Iris pigment epithelial cell (primary cell): Measurements from ENCODE around the gene PGM1.

Source experiments
- DNase-seq: peaks from one replicate; pipeline ENCODE4 v3.0.0-alpha.2; 2011; ENCODE audit warnings: low read depth

Gene PGM1

GRCh38 chr1:63633281-63633680, 40.1 kb downstream of the PGM1 start:
- DNase-seq = no peak

DNA sequence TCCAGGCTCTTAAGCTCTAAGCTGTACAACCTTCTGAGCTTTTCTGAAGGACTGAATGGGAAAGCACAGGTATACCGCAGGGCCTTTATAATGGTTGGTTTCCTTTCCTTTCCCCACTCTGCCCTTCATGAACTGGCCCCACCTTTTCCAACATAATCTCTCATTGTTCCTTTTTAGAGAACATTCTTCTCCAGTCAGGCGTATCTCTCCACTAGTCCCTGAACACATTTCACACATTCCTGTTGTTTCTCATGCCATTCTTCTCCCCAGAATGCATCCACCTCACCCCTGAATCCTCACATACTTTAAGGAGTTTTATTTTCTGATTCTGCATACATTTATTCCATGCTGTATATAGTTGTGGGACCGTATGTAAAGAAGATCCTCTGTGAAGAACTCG, 41.3 kb downstream of the PGM1 start:
- peak; percentile 33 for DNase-seq

- DNase-seq = peak; percentile 45
Measured at GRCh38 chr1:63635681-63636080, 42.5 kb downstream of the PGM1 start.

DNA sequence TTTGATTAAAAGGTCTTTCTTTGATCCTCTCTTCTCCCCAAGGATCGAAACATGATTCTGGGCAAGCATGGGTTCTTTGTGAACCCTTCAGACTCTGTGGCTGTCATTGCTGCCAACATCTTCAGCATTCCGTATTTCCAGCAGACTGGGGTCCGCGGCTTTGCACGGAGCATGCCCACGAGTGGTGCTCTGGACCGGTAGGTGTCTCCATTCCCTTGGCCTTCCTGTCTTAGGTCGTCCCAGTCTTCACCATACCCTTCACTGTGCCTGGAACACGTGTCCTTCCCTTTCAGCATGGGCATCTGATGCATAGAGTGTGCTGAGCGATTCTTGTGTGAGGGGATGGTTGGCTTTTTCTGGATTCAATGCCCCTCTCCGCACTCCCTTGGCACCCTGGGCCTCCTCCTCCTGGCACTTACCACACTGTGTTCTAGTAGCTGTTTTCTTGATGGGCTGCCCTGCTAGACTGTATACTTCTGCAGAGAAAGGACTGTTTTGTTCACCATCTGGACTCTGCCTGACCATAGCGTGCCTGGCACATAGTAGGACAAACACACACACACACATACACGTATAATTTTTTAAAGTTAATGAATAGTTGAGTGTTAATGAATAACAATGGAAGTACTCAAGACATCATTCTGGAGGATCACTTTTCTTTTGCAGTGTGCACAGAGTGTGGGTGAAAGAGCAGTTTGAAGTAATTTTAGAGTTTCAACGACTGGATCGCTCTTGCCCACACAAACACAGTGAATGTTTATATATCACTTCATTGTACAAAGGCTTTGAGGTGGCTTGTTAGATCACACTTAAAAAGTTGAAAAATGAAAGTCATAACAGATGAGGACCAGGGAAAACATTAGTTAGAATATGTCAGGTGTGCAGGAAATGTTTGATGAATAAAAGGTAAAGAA, 43.2 kb downstream of the PGM1 start:
- no peak for DNase-seq

GRCh38 chr1:63638471-63638870, 45.3 kb downstream of the PGM1 start:
- DNase-seq = no peak

DNA sequence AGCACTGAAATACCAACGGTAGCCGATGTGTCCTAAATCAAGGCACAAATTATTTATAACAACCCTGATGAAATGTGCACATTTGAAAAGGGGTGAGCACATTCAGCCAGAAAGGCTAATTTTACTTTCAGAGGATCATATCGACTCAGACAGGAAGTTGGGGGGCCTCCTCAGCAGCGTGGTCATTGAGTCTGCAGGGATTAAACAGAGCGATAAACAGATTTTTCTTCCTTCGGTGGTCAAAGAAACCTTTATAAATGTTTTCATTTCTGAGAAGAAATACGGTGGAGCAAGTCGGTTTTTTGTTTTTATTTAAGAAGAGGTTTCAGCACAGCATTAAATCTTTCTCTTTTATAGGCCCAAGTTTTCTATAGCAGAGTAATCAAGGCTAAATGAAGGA, 45.7 kb downstream of the PGM1 start:
- DNase-seq = no peak

- DNase-seq = no peak
Measured at GRCh38 chr1:63640633-63641567, 47.7 kb downstream of the PGM1 start.

DNA sequence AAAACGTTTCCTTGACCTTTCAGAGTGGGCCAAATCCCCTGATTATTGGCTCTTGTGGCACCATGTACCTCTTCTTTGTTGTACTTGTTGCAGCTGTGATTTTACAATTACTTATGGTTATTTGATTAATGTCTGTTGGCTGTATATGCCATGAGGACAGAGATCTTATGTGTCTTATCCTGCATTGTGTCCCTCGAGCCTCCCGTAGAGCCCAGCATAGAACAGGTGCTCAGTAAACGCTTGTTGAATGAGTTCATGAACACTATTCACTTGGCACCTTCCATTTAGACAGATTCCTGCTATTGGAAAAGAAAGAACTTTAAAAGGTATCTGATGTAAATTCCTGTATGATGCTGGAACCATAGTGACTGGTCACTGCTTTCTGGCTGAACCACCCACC, 48.4 kb downstream of the PGM1 start:
- DNase-seq = no peak

DNA sequence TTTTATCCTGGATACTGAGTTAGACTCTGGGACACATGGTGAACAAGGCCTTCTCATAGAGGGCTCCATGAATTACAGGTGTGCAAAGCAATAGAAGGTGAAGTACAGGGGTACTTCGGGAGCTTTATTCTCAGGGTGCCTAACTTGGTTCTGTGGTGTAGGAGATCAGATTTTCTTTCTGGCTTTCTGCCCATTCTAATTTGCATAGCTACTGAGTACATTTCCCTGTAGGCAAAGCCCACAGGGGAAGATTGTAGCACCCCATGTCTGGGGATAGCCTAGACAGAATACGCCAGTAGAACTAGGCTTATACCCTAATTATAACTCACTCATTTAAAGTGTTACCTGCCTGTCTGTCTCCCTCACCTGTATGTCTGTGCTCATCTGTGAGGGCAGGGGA, 49.7 kb downstream of the PGM1 start:
- DNase-seq = no peak

GRCh38 chr1:63643517-63643916, 50.3 kb downstream of the PGM1 start:
- DNase-seq = no peak

DNA sequence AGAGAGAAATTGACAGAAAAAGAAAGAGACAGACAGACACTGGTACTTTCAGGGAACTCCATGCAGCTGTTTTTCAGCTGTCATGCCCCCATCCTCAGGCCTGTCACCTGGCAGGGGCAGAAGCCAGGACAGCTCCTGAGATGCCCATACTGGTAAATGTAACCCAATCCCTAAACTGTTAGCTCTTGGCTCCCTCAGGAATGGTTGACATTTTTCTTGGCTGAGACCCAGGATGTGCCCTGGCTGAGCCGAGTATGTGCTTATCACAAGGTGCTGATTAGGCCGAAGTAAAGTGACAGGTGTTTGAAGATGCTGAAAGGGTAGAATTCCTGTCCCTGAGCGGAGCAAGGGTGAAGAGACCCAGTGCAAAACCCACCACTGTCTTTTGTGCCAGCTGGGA, 50.7 kb downstream of the PGM1 start:
- DNase-seq = no peak

DNA sequence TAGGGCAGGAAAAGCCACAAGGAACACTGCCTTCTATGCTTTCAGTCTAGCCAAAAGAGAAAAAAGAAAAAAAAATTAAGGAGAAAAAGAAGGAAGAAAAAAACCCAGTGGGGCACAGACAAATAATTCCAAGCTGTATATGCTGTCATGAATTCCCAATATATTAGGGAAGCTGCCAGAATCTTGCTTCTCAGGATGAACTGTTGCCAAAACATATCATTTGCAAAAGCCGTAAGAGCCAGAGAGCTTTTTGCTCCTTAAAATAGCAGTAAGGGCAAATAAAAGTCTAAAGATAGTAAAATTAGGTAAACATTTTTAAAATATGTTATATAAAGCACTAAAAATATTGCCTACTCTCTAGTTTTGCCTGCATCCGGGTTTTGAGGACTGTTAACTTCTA, 52.1 kb downstream of the PGM1 start:
- DNase-seq = no peak

- no peak for DNase-seq
Measured at GRCh38 chr1:63648689-63649088, 55.5 kb downstream of the PGM1 start.

- DNase-seq = peak; percentile 66
Measured at GRCh38 chr1:63651161-63651701, 58.0 kb downstream of the PGM1 start.

DNA sequence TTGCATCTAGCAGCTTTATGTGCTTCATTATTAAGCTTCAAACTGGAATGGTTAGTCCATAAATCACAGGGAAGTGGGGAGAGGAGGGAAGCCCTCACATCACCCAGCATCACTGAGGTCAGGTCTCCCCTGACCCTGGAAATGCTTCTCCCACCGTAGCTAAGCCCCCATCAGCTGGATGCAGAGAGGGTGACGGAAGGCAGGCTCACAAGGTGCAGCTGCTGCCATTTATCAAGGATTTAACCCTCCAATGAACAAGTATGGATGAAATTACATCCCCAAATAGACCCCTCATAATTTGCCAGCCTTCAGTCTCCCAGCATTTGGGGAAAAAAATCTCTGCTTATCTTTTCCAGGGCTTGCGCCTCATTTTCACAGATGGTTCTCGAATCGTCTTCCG, 60.8 kb downstream of the PGM1 start:
- DNase-seq = no peak

GRCh38 chr1:63659448-63659847, 66.2 kb downstream of the PGM1 start:
- DNase-seq = no peak

GRCh38 chr1:63662056-63662836, 69.0 kb downstream of the PGM1 start:
- peak; percentile 87 for DNase-seq

DNA sequence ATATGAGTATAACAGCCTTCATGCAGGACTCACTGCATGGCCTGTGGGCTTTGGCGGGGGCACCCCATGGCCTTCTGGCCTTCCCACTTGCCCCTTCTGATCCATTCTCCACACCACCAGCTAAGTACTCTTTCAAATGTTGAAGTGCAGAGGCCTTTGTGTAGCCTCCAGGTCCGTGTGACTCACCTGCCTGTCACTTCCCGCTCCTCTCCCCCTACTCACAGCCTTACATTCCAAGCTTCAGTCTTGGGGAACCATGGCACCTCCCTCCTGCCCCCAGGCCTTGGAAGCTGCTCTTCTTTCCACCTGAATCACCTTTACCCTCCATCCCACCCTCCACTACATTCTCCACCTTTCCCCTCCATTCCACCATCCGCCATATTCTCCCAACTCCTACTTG, 69.6 kb downstream of the PGM1 start:
- DNase-seq = peak; percentile 66

- DNase-seq = peak; percentile 68
Measured at GRCh38 chr1:63663301-63663700, 70.1 kb downstream of the PGM1 start.

GRCh38 chr1:63663873-63664272, 70.7 kb downstream of the PGM1 start:
- DNase-seq = peak; percentile 15

GRCh38 chr1:63664742-63665141, 71.5 kb downstream of the PGM1 start:
- no peak for DNase-seq

DNA sequence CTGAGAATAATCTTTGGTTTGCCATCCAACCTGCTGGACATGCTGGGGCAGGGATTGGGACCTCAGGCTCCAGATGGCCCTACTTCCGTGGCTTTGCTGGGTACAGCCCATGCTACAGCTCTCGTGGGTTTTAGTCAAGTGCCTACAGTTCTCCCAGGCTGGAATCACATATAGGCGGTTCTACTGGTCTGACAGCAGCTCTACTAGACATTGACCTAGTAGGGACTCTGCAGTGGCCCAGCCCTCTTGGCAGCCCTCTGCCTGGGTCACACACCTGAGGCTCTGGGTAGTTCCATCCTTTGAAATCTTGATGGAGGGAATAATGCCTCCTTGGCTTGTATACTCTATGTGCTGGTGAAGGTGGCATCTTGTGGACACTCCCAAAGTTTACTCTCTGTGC, 72.2 kb downstream of the PGM1 start:
- no peak for DNase-seq
